Measurements from ENCODE around the gene CD180. TPM values are rescaled to one million over a fixed set of nuclear protein-coding genes. Genes with fewer than 3 reads are reported as not detected.

The CD180 gene
- total RNA-seq, 4 donors from 2014 or later, result 0.82 to 5.2 (median 2.6) TPM; not detected in 1

DNA sequence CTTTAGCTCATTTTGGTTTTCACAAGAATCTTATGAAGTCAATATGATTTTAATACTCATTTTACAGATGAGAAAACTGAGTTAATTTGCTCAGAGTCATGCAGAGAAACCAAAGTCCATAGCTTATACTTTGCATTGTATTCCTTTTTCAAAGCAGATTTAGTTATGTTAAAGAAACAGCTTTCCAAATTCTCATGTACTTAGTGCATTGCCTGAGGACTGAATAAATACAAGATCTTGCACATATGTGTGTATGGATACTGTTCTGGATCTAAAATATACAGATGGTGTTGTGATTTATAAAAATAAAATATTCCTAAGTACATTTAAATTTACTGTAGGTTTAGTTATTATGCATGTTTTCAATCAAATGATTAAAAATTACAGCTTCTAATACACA lies 43.5 kb upstream of the CD180 start:
- H3K36me3 ChIP-seq, result no peaks in the 10 kb centered on the region
- intact Hi-C loops (cut with DNase I; ENCODE audit: low total_unique reads), result loop anchor here (10.0 kb wide), 2 partner anchors 455 to 1015 kb away; no protein-coding TSS in a partner anchor
- DNase-seq, result no peak
- no peak overlapping the region for H3K4me3 ChIP-seq
- H3K9me3 ChIP-seq, result no peaks in the 10 kb centered on the region
- in situ Hi-C loops (cut with MboI; ENCODE audit: low pct_ligation_motif_present in 1 of 4, low pct_unique_long_range_greater_than_20kb in 1 of 4, low sequenced_read_pairs in 3 of 4), result loop anchor here in 3 of 4 donors (10.0 to 25.0 kb wide), 4 partner anchors 1015 to 1722 kb away; no protein-coding TSS in a partner anchor
- H3K27me3 ChIP-seq, result no peaks in the 10 kb centered on the region
- TF ChIP-seq POLR2A (IDR thresholded peaks at IDR 0.05), result no peak
- no peak for TF ChIP-seq EP300 (IDR thresholded peaks at IDR 0.05; ENCODE audit: low read depth)
- TF ChIP-seq POLR2AphosphoS5 (IDR thresholded peaks at IDR 0.05), result no peak
- TF ChIP-seq CTCF (IDR thresholded peaks at IDR 0.05), result no peak
- peak overlapping the region in 2 of 4 donors; percentile 69 to 78 for H3K27ac ChIP-seq
- H3K4me1 ChIP-seq, result peaks cover 0 to 3% (median 2%) of the 10 kb centered on the region in 4 donors

DNA sequence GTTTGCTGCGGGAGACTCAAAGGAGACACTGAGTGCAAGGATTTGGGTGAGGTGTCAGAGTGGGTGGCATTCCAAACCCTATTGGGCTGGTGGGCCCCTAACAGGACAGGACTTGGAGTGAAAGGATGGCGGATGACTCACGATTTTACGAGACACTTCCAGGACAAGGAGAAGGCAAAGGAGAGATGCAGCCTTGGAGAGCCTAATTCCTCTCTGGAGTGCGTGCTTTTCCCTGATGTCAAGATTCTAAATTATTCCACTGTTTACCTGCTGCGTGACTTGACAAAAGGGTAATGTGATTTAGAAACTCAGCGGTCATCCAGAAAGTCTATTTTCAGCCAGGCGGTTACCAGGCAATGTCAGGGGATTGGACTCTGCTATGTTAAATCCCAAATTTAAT lies 41.6 kb upstream of the CD180 start:
- Histone ChIP-seq H3K27ac (peak overlapping the region; percentile 37 to 78 (median 60)), H3K36me3 (no peaks in the 10 kb centered on the region), H3K9me3 (no peaks in the 10 kb centered on the region), H3K4me3 (no peak overlapping the region), H3K27me3 (no peaks in the 10 kb centered on the region), H3K4me1 (peaks cover 4 to 15% (median 7%) of the 10 kb centered on the region in 4 donors)
- intact Hi-C loops (cut with DNase I; ENCODE audit: low total_unique reads), result no loop called here
- TF ChIP-seq POLR2AphosphoS5 (IDR thresholded peaks at IDR 0.05) (peak; percentile 36 to 50 (median 41)), CTCF (IDR thresholded peaks at IDR 0.05) (no peak), POLR2A (IDR thresholded peaks at IDR 0.05) (no peak), EP300 (IDR thresholded peaks at IDR 0.05; ENCODE audit: low read depth) (no peak)
- DNase-seq, result no peak
- 71 to 84% methylated on average over 4 to 8 of the region's 8 CpGs for WGBS, 2 donors (ENCODE audit: low coverage in 1 of 2)
- in situ Hi-C loops (cut with MboI; ENCODE audit: low pct_ligation_motif_present in 1 of 4, low pct_unique_long_range_greater_than_20kb in 1 of 4, low sequenced_read_pairs in 3 of 4), result loop anchor here in 3 of 4 donors (25.0 kb wide), 3 partner anchors 1024 to 1724 kb away; no protein-coding TSS in a partner anchor

DNA sequence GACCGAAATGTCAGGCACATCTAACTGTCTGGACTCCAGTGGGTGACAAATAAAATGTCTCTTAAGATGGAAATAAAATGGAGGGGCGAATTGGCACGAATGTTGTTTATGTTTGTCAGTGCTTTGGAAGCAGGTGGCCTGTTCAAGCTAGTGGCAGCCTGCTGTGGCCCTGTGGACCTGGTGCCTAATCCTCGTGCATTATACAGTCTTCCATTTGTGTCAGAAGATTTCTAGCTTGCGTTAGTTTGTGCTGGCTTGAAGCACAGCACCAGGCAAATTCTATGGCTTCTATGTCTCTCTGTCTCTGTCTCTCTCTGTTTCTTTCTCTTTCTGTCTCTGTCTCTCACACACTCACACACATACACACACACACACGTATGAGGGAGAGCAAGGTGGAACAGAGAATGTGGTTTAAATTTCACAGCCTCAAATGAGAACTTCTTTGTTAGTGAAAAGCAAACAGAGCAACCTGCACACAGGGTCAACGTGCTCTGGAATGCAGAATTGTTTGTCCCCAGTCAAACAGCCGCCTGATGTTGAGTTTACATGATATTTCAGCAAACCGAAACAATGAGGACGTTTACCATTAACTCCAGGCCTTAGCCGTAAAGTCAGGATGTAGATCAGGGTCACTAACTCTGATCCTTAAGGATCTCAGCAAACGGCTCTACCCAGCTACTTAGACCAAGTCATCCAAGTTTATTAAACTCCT lies 39.0 kb upstream of the CD180 start:
- H3K36me3 ChIP-seq, result no peaks in the 10 kb centered on the region
- H3K4me3 ChIP-seq, result no peak overlapping the region
- intact Hi-C loops (cut with DNase I; ENCODE audit: low total_unique reads), result no loop called here
- 57 to 68% methylated on average over 3 to 12 of the region's 12 CpGs for WGBS, 2 donors (ENCODE audit: low coverage in 1 of 2)
- H3K27ac ChIP-seq, result peak overlapping the region; percentile 43 to 71 (median 66)
- no peak for DNase-seq
- no peaks in the 10 kb centered on the region for H3K27me3 ChIP-seq
- no peaks in the 10 kb centered on the region for H3K9me3 ChIP-seq
- in situ Hi-C loops (cut with MboI; ENCODE audit: low pct_ligation_motif_present in 1 of 4, low pct_unique_long_range_greater_than_20kb in 1 of 4, low sequenced_read_pairs in 3 of 4), result loop anchor here in 3 of 4 donors (25.0 kb wide), 3 partner anchors 1027 to 1727 kb away; no protein-coding TSS in a partner anchor
- peaks cover 4 to 15% (median 7%) of the 10 kb centered on the region in 4 donors for H3K4me1 ChIP-seq
- TF ChIP-seq CTCF (IDR thresholded peaks at IDR 0.05) (no peak), POLR2A (IDR thresholded peaks at IDR 0.05) (no peak), POLR2AphosphoS5 (IDR thresholded peaks at IDR 0.05) (no peak), EP300 (IDR thresholded peaks at IDR 0.05; ENCODE audit: low read depth) (no peak)

DNA sequence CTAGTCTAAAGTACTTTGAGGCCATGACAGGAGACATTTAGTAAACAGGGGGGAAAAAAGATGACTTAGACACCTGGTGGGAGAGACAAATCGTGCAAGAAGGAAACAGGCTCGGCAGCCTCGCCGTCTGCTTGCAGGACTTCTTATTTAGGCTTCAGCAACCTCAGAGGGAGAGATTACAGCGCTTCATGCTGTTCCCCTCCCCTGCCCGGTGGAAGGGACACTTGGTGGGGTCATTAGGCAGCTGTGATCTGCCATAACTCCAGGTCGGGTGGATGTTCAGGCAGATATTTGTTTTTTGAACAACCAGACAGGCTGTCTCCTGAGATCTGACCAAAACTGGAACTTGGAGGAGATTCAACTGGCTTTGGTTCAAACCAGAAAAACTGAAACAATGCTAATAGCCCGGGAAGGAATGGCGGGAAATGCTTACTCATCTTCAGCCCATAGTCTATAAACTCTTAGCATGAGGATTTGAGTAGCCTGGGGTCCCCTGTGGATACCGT lies 38.1 kb upstream of the CD180 start:
- TF ChIP-seq EP300 (IDR thresholded peaks at IDR 0.05; ENCODE audit: low read depth), result no peak
- TF ChIP-seq POLR2AphosphoS5 (IDR thresholded peaks at IDR 0.05), result peak in 1 of 3 donors; percentile 35
- TF ChIP-seq POLR2A (IDR thresholded peaks at IDR 0.05), result no peak
- no peak for TF ChIP-seq CTCF (IDR thresholded peaks at IDR 0.05)
- Histone ChIP-seq H3K9me3 (no peaks in the 10 kb centered on the region), H3K27me3 (no peaks in the 10 kb centered on the region), H3K27ac (peak overlapping the region; percentile 43 to 71 (median 66)), H3K4me1 (peaks cover 4 to 15% (median 7%) of the 10 kb centered on the region in 4 donors), H3K36me3 (no peaks in the 10 kb centered on the region), H3K4me3 (peak overlapping the region in 1 of 4 donors; percentile 14)
- in situ Hi-C loops (cut with MboI; ENCODE audit: low pct_ligation_motif_present in 1 of 4, low pct_unique_long_range_greater_than_20kb in 1 of 4, low sequenced_read_pairs in 3 of 4) (loop anchor here in 3 of 4 donors (25.0 kb wide), 3 partner anchors 1028 to 1728 kb away; no protein-coding TSS in a partner anchor), intact Hi-C loops (cut with DNase I; ENCODE audit: low total_unique reads) (no loop called here)
- 20 to 23% methylated on average over 6 to 10 of the region's 10 CpGs for WGBS, 2 donors (ENCODE audit: low coverage in 1 of 2)
- no peak for DNase-seq
